Left lung (tissue), 10 donors: ENCODE measurements around the gene ZNF503. TPM values are rescaled to one million over a fixed set of nuclear protein-coding genes. Genes with fewer than 3 reads are reported as not detected.

Source experiments
- ATAC-seq: fragments of 200-7000 bp; cut with Tn5 transposase; one replicate; pipeline ENCODE4 v1.9.1; 2020; ENCODE audit warnings: moderate library complexity
- DNase-seq, 4 donors: peaks; one replicate each; pipeline ENCODE4 v3.0.0-alpha.2; 2013 to 2020
- H3K27ac ChIP-seq, 2 donors: fragments of 200-600 bp; sonication (generic) in 1 of 2; one replicate each; pipeline versions ENCODE4 v1.5.0 to v1.8.0; 2020 to 2021
- H3K27me3 ChIP-seq, 2 donors: fragments of 200-600 bp; sonication (generic) in 1 of 2; one replicate each; pipeline versions ENCODE4 v1.5.0 to v1.8.0; 2020 to 2021
- H3K36me3 ChIP-seq, 2 donors: fragments of 200-600 bp; sonication (generic) in 1 of 2; one replicate each; pipeline versions ENCODE4 v1.5.0 to v1.8.0; 2020 to 2021
- H3K4me1 ChIP-seq, 2 donors: fragments of 200-600 bp; one replicate each; pipeline ENCODE4 v1.8.0; 2021
- H3K4me3 ChIP-seq, 2 donors: fragments of 200-600 bp; sonication (generic) in 1 of 2; one replicate each; pipeline versions ENCODE4 v1.5.0 to v1.8.0; 2020 to 2021; ENCODE audit warnings: mild to moderate bottlenecking in 1 of 2
- H3K9me3 ChIP-seq, 2 donors: fragments of 200-600 bp; sonication (generic) in 1 of 2; one replicate each; pipeline versions ENCODE4 v1.5.0 to v1.8.0; 2020 to 2021
- intact Hi-C, 2 donors: fragments of 100-400 bp; cut with DNase I; formaldehyde crosslinking; loops; one replicate each; pipeline versions ENCODE4 v1.11.2 to v1.14.2; 2022
- polyA plus RNA-seq, 6 donors: library from polyadenylated mRNA; unstranded; fragments of 120-200 nt; gene quantifications; one replicate each; pipeline ENCODE4 v1.2.1, GENCODE V29; 2013; ENCODE audit not compliant: insufficient read length in 6 of 6
- total RNA-seq, 2 donors: library from RNA; stranded (reverse); fragmentation: NEBNext Ultra II Directional; extraction: Animal tissue kit (Norgen Biotek cat#: 25700); gene quantifications; one replicate each; pipeline ENCODE4 v1.2.1, GENCODE V29; 2021
- TF ChIP-seq, protein P1 (sequence below), 2 donors: fragments of 200-600 bp; sonication (generic) in 1 of 2; IDR thresholded peaks; one replicate each; pipeline versions ENCODE4 v1.5.0 to v1.8.0; 2021; ENCODE audit warnings: antibody characterized with exemption in 2 of 2
- donor health status: DM: no; HTN: yes; CAD: no.
- donor health status: DM: no; HTN: no; CAD: no.

Gene ZNF503
- total and polyA plus RNA-seq, 8 donors, result 32.7 to 71.4 (median 50.0) TPM

DNA sequence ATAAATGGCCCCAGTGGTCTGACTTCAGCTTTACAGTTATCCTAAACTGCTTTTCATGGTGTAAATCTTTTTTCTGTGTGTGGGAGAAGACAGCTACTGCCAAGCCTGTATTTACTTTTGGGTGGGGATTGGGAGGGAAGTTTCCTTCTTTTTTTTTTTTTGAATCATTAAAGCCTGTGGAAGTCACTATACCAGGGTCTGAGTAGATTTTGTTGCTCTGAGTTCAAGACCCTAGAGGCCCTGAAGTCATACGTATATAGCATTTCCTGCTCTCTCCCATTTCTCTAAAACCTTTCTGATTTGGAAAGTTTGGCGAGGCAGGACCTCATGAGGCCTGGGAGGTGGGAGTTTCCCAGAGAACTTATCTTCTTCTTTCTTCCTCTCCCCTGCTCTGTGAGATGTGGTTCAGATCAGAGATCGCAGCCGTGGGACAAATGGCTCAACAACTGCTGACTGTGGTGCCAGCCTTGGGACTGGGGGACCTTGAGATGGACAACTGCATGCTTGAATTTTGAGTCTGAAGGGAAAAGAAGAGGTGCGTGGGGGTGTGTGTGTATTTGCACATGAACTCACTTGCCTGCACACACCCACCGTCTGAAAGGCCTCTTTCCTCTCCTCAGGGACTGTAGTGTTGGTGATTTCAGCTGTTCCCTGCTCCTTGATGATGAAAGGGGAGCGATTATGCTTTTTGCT is 48.0 kb upstream of the ZNF503 start:
- Histone ChIP-seq H3K9me3 (peaks cover 0 to 13% of the 10 kb centered on the region in 2 donors), H3K4me1 (no peaks in the 10 kb centered on the region), H3K27me3 (no peaks in the 10 kb centered on the region), H3K4me3 (no peak overlapping the region), H3K27ac (no peak overlapping the region), H3K36me3 (peaks cover 0 to 3% of the 10 kb centered on the region in 2 donors)
- DNase-seq (no peak), ATAC-seq (no peak)
- intact Hi-C loops, result no loop called here
- TF ChIP-seq, protein P1, sequence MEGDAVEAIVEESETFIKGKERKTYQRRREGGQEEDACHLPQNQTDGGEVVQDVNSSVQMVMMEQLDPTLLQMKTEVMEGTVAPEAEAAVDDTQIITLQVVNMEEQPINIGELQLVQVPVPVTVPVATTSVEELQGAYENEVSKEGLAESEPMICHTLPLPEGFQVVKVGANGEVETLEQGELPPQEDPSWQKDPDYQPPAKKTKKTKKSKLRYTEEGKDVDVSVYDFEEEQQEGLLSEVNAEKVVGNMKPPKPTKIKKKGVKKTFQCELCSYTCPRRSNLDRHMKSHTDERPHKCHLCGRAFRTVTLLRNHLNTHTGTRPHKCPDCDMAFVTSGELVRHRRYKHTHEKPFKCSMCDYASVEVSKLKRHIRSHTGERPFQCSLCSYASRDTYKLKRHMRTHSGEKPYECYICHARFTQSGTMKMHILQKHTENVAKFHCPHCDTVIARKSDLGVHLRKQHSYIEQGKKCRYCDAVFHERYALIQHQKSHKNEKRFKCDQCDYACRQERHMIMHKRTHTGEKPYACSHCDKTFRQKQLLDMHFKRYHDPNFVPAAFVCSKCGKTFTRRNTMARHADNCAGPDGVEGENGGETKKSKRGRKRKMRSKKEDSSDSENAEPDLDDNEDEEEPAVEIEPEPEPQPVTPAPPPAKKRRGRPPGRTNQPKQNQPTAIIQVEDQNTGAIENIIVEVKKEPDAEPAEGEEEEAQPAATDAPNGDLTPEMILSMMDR (IDR thresholded peaks at IDR 0.05), result no peak

DNA sequence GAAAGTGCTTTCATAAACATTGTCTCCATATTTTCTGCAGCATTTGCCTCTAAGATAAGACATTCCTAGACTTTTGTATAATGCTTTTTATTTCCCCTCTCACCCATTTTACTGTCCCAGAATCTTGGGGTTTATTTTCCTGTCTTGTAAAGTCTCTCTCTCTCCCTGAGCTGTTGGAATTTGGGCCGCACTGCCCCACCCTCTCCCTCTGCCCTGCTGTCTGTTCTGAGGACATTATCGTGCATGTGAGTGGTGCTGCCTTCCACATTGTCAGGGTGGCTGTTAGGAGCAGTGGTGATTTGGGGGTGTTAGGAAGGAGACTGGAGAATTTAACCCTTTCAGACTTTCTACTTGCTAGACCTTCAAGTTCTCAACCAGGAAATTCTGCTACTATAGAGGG is 46.6 kb upstream of the ZNF503 start:
- H3K36me3 ChIP-seq, result peaks cover 0 to 9% of the 10 kb centered on the region in 2 donors
- peaks cover 0 to 25% of the 10 kb centered on the region in 2 donors for H3K9me3 ChIP-seq
- no peaks in the 10 kb centered on the region for H3K27me3 ChIP-seq
- no peak for ATAC-seq
- H3K4me3 ChIP-seq, result no peak overlapping the region
- TF ChIP-seq, protein P1 (IDR thresholded peaks at IDR 0.05), result no peak
- DNase-seq, result no peak
- intact Hi-C loops, result no loop called here
- H3K27ac ChIP-seq, result no peak overlapping the region
- no peaks in the 10 kb centered on the region for H3K4me1 ChIP-seq

DNA sequence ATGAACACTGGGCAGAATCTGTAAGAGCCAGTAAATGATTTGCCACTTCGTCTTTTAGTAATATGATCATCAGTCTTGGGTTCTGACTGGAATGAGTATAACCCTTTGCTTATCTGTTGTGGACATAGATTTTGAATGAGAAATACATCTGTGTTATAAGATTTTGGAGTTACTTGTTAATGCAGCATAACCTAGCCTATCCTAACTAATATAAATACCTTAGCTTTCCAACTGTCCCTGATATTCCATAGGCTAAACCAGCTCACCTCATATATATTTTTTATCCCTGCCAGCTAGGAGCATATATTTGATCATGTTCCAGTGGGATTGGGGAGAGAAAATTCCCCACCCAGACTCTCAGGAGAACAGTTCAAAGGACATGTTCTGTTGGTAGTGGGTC is 44.9 kb upstream of the ZNF503 start:
- Histone ChIP-seq H3K36me3 (peaks cover 0 to 13% of the 10 kb centered on the region in 2 donors), H3K27ac (no peak overlapping the region), H3K27me3 (no peaks in the 10 kb centered on the region), H3K4me1 (no peaks in the 10 kb centered on the region), H3K9me3 (peaks cover 0 to 31% of the 10 kb centered on the region in 2 donors), H3K4me3 (no peak overlapping the region)
- TF ChIP-seq, protein P1 (IDR thresholded peaks at IDR 0.05), result no peak
- DNase-seq, result no peak
- ATAC-seq, result no peak
- intact Hi-C loops, result no loop called here

DNA sequence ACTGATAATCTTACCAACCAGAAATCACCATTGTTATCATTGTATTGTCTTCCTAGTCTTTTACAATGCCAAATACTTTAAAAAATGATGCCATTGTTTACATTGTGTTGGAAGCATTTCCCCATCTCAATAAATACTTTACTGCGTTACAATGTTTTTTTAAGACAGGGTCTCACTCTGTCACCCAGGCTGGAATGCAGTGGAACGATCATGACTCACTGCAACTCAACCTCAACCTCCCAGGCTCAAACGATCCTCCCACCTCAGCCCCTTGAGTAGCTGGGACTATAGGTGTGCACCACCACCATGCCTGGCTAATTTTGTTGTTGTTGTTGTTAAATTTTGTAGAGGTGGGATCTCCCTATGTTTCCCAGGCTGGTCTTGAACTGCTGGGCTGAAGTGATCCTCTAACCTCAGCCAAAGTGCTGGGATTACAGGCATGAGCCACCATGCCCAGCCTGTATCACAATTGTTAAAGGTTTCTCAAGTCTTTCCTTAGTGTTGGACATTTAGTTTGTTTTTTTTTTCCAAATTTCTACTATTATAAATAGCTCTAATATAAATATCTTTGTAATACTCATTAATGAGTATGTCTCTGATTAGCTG is 43.3 kb upstream of the ZNF503 start:
- H3K9me3 ChIP-seq, result peaks cover 0 to 31% of the 10 kb centered on the region in 2 donors
- H3K27me3 ChIP-seq, result no peaks in the 10 kb centered on the region
- no peak overlapping the region for H3K27ac ChIP-seq
- ATAC-seq (no peak), DNase-seq (no peak)
- no peak overlapping the region for H3K4me3 ChIP-seq
- TF ChIP-seq, protein P1 (IDR thresholded peaks at IDR 0.05), result no peak
- H3K36me3 ChIP-seq, result peaks cover 0 to 14% of the 10 kb centered on the region in 2 donors
- intact Hi-C loops, result no loop called here
- peaks cover 0 to 3% of the 10 kb centered on the region in 2 donors for H3K4me1 ChIP-seq

DNA sequence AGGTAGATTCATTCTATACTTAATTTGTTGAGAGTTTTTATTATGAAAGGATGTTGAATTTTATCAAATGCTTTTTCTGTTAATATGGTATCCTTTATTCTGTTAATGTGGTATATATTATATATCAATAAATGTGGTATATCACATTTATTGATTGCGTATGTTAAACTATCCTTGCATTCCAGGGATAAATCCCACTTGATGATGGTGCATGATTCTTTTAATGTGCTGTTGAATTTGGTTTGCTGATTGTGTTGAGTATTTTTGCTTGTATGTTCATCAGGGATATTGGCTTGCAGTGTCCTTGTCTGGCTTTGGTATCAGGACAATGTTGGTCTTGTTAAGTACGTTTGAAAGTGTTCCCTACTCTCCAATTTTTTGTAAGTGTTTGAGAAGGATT is 41.8 kb upstream of the ZNF503 start:
- TF ChIP-seq, protein P1 (IDR thresholded peaks at IDR 0.05), result no peak
- intact Hi-C loops, result no loop called here
- H3K36me3 ChIP-seq, result peaks cover 0 to 23% of the 10 kb centered on the region in 2 donors
- no peak overlapping the region for H3K4me3 ChIP-seq
- peaks cover 0 to 31% of the 10 kb centered on the region in 2 donors for H3K9me3 ChIP-seq
- no peak for DNase-seq
- H3K4me1 ChIP-seq, result peaks cover 0 to 3% of the 10 kb centered on the region in 2 donors
- ATAC-seq, result no peak
- H3K27ac ChIP-seq, result no peak overlapping the region
- no peaks in the 10 kb centered on the region for H3K27me3 ChIP-seq
